AG04450 (cell line): Measurements from ENCODE around the gene CALY. TPM values are rescaled to one million over a fixed set of nuclear protein-coding genes. Genes with fewer than 3 reads are reported as not detected.

Experiments used
- CTCF ChIA-PET: fragments of 300-600, 350-600 bp; formaldehyde crosslinking; extraction: SDS; loops from one replicate; lab custom pipeline; 2022; ENCODE audit warnings: antibody characterized with exemption, inconsistent platforms; lab: Charles Lee
- POLR2A ChIA-PET: fragments of 350-600 bp; formaldehyde crosslinking; extraction: SDS; loops from one replicate; lab custom pipeline; 2021; ENCODE audit warnings: antibody characterized with exemption, inconsistent platforms; lab: Yijun Ruan, JAX
- DNase-seq: peaks from one replicate; pipeline ENCODE4 v3.0.0-alpha.2; 2011; ENCODE audit warnings: low read depth, low spot score
- H3K27ac ChIP-seq: one replicate; pipeline ENCODE4 v1.5.1; 2012; ENCODE audit warnings: low read depth, low read length, control low read depth
- H3K27me3 ChIP-seq: one replicate; pipeline ENCODE4 v1.6.0; 2012; ENCODE audit warnings: low read length; ENCODE audit not compliant: control insufficient read depth, insufficient read depth
- H3K4me3 ChIP-seq: 2 replicates; pipeline ENCODE4 v1.5.1; 2011; ENCODE audit warnings: mild to moderate bottlenecking, low read depth, low read length, control low read depth
- H3K9me3 ChIP-seq: 2 replicates; pipeline ENCODE4 v1.5.1; 2012; ENCODE audit warnings: low read length; ENCODE audit not compliant: control insufficient read depth, insufficient read depth
- CTCF ChIP-seq: IDR thresholded peaks from 2 replicates; pipeline ENCODE4 v1.5.1; 2011; ENCODE audit warnings: low read depth, low read length, control low read depth, inconsistent platforms
- polyA plus RNA-seq: library from polyadenylated mRNA; depleted of rRNA; stranded (reverse); fragments of >200 nt; gene quantifications from 2 replicates; pipeline ENCODE4 v1.2.3, GENCODE V29; 2011

Gene CALY
- polyA plus RNA-seq, 1 experiment = 0.16 TPM

GRCh38 chr10:133298466-133298865, 38.2 kb downstream of the CALY start:
- DNase-seq = no peak
- Histone ChIP-seq H3K27me3 (no peaks in the 10 kb centered on the region), H3K27ac (no peak overlapping the region), H3K9me3 (peaks cover 4% of the 10 kb centered on the region; the same call in 1 of the 2 replicates), H3K4me3 (no peak overlapping the region)
- no peak for TF ChIP-seq CTCF
- CTCF ChIA-PET = interaction anchor here (1.9 kb wide), 1 partner anchor 9 kb away, joined by 6 read pairs; no protein-coding TSS in a partner anchor
- POLR2A ChIA-PET = no interaction called here

GRCh38 chr10:133297504-133297903, 39.2 kb downstream of the CALY start:
- CTCF ChIA-PET = no interaction called here
- TF ChIP-seq CTCF = no peak
- POLR2A ChIA-PET = no interaction called here

GRCh38 chr10:133295426-133296320, 41.0 kb downstream of the CALY start:
- CTCF ChIA-PET = interaction anchor here (1.0 to 1.1 kb wide), 2 partner anchors 34 kb away, joined by 3 read pairs; no protein-coding TSS in a partner anchor
- Histone ChIP-seq H3K9me3 (peaks cover 5% of the 10 kb centered on the region; the same call in 1 of the 2 replicates), H3K27me3 (no peaks in the 10 kb centered on the region), H3K4me3 (no peak overlapping the region), H3K27ac (no peak overlapping the region)
- DNase-seq = no peak
- no peak for TF ChIP-seq CTCF
- POLR2A ChIA-PET = interaction anchor here (0.6 kb wide), 1 partner anchor 41 kb away, joined by 4 read pairs; no protein-coding TSS in a partner anchor

More at GRCh38 chr10:133297504-133297903, 39.2 kb downstream of the CALY start:
- peaks cover 5% of the 10 kb centered on the region; the same call in 1 of the 2 replicates for H3K9me3 ChIP-seq
- H3K4me3 ChIP-seq = no peak overlapping the region
- DNase-seq = no peak
- no peak overlapping the region for H3K27ac ChIP-seq
- no peaks in the 10 kb centered on the region for H3K27me3 ChIP-seq

GRCh38 chr10:133294189-133294588, 42.5 kb downstream of the CALY start:
- no peak overlapping the region for H3K27ac ChIP-seq
- DNase-seq = no peak
- TF ChIP-seq CTCF = no peak
- ChIA-PET CTCF (interaction anchor here (1.3 kb wide), 1 partner anchor 13 kb away, joined by 3 read pairs; no protein-coding TSS in a partner anchor), POLR2A (no interaction called here)
- H3K4me3 ChIP-seq = no peak overlapping the region
- H3K9me3 ChIP-seq = peaks cover 5% of the 10 kb centered on the region; the same call in 1 of the 2 replicates
- no peaks in the 10 kb centered on the region for H3K27me3 ChIP-seq

- H3K27ac ChIP-seq = no peak overlapping the region
- no peak overlapping the region for H3K4me3 ChIP-seq
- POLR2A ChIA-PET = interaction anchor here (1.3 kb wide), 1 partner anchor 14 kb away, joined by 3 read pairs; no protein-coding TSS in a partner anchor
- peaks cover 5% of the 10 kb centered on the region; the same call in 1 of the 2 replicates for H3K9me3 ChIP-seq
- DNase-seq = no peak
- TF ChIP-seq CTCF = no peak
- CTCF ChIA-PET = interaction anchor here (1.3 kb wide), 1 partner anchor 13 kb away, joined by 3 read pairs; no protein-coding TSS in a partner anchor
- no peaks in the 10 kb centered on the region for H3K27me3 ChIP-seq
These were observed 42.9 kb downstream of the CALY start for GRCh38 chr10:133293810-133294119.
